Measurements from ENCODE around the gene OPHN1.

Gene OPHN1

DNA sequence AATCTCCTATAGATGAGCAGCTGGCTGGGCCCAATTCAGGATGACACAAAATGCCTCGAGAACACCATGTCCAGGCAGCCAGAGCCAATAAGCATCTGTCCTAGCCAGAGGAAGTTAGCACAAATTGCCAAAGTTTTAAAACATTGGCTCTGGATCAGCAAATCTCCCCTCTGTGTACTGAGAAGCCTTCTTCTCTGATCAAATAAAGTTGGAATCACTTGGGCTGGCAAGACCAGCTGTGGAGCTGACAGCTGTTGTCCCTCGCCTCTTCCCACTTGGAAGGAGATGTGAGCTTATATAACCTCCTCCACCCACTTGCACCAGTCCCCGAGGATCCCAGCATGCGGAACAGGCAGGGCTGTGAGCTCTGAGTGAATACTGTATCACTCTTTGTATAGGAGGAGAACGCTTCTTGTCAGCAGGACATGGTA lies 183.9 kb downstream of the OPHN1 start:
- no peak for DNase-seq (ENCODE audit: low read depth in 2 of 2)

GRCh38 chrX:68238568-68238967 lies 194.7 kb downstream of the OPHN1 start:
- DNase-seq (ENCODE audit: low read depth in 2 of 2): no peak

DNA sequence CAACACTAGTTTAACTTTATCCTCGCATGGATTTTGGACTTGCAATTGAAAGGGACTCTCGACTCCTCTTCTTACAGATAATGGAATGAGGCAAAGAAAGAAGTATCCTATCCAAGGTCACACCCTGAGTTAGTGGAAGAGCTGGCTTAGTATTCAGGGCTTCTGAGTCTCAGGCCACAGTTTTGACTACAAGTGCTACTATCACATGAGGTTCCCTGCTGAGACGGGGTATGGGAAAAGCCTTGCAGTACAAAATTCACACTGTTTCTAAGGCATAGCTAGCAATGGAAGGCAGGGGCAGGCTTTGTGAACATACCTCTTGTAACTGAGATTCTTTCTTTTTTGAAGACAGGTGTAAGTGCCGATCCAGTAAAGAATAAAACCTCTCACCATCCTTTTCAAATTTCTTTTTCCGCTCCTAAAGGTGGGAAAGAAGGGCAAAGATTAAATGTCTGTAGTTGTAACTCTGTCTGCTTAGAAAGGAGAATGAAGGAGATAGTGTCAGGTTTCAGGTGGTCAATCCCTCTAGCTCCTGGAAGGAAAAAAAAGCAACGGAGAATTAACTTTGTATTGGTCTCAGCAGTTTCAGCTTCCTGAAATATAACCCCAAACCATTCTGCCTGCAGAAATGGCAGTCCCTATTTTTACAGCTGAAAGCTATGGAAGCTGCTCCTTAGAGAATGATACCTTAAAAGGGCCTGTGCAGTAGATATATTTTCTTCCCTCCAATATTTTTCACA lies 199.0 kb downstream of the OPHN1 start:
- DNase-seq (ENCODE audit: low read depth in 2 of 2): no peak

DNA sequence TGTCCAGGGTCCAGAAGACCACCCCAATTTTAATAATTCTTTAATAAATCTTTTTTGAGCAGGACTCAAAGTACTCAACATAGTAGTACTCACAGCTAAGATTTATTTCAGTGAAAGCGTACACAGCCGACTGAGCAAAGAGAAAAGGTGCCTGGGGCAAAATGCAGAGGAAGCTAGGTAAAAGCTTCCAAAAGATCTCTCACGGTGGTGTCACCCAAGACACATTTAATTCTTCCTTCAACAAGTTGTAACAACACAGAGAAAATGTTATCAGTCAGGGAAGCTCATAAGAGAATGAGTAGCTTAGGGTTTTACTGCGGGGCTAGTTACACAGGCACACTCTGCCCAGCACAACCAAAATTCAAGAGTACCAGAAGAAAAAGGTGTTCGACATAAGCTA lies 201.1 kb downstream of the OPHN1 start:
- DNase-seq (ENCODE audit: low read depth in 2 of 2): no peak

DNA sequence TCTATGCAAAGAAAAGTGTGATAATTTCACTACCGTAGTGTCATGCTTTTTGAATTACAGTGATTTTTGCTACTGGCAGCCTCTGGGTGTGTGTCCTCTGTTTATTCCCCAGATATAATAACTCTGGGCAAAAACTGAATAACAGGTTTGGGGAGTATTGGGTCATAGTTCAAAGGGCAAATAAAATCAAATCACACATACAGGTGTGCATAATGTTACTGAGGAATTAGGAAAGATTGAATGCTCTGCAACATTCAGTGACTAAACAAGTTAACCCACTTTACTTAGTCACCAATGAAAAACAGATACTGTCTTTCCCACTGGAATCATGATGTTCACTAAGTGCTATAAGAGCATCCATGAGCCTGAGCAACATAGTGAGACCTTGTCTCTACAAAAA lies 224.3 kb downstream of the OPHN1 start:
- DNase-seq (ENCODE audit: low read depth in 2 of 2): no peak

GRCh38 chrX:68204521-68205038 lies 228.7 kb downstream of the OPHN1 start:
- DNase-seq (ENCODE audit: low read depth in 2 of 2): no peak

- no peak for DNase-seq (ENCODE audit: low read depth in 2 of 2)
These were observed 229.6 kb downstream of the OPHN1 start for GRCh38 chrX:68203646-68204045.

DNA sequence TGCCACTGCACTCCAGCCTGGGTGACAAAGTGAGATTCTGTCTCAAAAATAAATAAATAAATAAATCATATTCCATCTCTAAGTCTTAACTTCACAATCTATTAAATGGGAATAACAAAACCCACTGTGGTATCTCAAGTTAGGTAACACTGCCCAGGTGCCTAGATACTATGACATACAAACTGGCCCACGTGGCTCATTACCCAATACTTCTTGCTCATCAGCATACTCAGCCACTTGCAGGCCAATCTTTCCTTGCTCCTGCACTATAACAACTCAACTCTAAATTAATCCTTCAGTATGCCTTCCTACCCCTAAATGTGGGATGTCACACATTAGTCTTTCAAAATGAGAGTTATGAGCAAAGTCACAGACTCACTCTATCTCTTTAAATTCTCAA lies 230.1 kb downstream of the OPHN1 start:
- DNase-seq (ENCODE audit: low read depth in 2 of 2): no peak

DNA sequence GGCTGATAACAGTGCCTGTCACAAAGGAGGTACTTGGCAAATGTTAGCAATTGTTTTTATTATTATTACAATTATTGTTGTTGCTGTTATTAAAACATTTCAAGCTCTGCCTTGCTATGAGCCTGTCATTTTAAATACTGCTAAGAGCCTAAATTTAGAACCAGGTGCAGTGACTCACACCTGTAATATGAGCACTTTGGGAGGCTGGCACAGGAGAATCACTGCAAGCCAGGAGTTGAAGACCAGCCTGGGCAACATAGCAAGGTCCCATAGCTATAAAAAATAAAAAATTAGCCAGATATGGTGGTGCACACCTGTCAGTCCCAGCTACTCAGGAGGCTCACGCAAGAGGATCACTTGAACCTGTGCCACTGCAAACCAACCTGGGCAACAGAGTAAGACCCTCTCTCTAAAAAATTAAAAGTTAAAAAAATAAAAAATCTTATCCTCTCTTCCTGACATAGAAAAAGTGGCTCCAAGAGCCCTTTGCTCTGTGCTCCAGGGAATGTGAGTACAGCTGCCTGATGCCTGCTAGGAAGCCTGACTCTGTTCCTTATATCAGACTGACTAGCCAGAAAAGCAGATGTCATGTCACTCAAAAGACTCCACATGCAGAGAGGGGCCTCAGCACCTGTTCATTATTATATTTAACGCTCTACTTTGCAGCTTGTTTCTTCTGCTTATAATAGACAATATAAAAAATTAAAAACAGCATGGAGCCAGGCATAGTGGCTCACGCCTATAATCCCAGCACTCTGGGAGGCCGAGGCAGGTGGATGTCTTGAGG lies 234.0 kb downstream of the OPHN1 start:
- no peak for DNase-seq (ENCODE audit: low read depth in 2 of 2)

DNA sequence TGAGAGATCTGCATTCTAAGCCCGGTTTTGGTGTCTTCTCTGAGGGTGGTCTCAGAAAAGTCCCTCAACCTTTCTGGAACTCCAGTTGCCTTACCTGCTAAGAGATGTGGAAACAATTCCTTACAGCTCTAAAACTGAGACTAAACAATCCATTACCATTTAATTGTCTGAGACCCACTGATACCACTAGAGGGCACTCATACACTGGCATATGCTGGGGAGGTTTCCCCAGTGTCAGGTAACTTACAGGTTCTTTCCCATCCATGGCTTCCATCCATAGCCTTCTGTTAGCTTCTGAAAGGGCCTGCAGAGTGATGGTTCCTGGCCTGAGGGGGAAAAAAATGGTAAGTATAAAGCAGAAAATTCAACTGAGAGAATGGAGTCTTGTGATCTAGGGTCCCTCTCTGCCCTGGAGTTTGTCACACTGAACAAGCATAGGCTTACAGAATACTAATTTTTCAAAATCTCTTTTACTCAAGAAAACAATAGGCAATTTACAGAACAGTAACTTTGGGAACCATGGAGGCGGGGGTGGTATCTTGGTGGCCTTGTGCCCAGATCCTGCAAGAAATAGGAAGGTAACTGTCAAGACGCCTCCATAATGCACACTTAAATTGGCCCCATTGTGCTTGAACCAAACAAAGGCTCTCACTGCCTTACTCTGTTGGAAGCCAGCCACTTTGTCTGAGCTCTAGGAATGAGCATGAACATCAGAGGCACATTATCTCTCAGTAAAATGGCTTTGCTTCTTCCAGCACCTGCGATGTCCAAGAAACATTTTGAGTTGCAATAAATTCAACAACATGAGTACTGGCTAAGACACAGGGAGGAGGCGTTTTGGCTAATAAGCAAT lies 236.1 kb downstream of the OPHN1 start:
- no peak for DNase-seq (ENCODE audit: low read depth in 2 of 2)

GRCh38 chrX:68195561-68195960 lies 237.7 kb downstream of the OPHN1 start:
- DNase-seq (ENCODE audit: low read depth in 2 of 2): no peak

GRCh38 chrX:68193786-68194185 lies 239.5 kb downstream of the OPHN1 start:
- DNase-seq (ENCODE audit: low read depth in 2 of 2): no peak

DNA sequence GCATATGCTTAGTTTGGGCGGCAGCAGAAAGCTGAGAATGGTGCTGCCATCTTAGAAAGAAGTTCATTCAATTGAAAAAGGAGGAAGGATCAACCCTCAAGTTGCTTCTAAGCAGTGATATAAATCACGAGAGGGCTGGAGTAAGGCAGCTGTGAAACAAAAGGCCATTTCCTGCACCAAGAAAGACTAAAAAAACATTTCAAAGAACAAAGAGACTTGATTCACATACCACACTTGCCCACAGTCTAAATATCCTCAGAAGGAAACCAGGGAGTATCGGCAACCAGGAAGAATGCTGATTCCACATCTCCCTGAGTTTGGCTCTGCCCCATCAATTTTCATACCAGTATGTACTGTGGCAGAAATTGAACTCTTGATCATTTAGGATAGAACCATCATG lies 240.1 kb downstream of the OPHN1 start:
- no peak for DNase-seq (ENCODE audit: low read depth in 2 of 2)

DNA sequence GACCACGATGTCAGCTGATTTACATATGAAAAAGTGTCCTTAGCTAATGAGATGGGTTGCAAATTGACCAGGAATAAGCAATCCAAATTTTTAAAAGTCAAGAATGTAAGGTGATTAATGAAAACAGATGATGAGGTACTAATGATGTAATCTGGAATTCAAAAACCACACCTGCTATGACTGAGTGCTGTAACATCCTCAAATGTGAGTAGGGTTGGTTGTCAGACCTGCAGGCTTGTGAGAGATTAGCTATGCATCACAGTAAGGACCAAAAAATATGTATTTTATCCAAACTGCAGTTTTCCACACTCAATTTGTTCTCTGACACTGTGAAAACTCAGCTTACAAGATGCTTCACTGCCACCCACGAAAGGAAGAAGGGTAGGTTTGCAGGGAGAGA lies 242.5 kb downstream of the OPHN1 start:
- no peak for DNase-seq (ENCODE audit: low read depth in 2 of 2)

- no peak for DNase-seq (ENCODE audit: low read depth in 2 of 2)
These were observed 246.6 kb downstream of the OPHN1 start for GRCh38 chrX:68186552-68187262.

- DNase-seq (ENCODE audit: low read depth in 2 of 2): no peak
These were observed 248.1 kb downstream of the OPHN1 start for GRCh38 chrX:68185161-68185560.

DNA sequence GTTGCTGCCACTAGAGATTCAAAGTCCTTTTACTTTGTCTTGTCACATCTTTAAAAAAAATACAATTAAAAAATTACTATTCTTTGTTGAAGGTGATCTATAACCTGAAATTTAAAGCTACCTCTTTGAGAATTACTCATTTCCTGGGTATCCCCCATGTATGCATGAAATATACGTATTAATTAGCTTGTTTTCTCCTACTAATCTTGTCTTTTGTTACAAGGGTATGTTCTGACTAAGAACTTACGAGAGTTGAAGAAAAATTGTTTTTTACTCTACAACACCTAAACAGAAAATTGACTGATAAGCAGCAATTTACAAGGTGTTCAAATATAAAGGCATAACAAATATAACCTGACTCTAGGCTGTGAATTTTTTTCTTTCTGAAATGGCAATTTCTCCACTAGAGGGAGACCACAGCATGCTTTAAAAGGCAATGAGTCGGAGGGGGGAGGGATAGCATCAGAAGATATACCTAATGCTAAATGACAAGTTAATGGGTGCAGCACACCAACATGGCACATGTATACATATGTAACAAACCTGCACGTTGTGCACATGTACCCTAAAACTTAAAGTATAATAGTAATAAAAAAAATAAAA lies 249.6 kb downstream of the OPHN1 start:
- no peak for DNase-seq (ENCODE audit: low read depth in 2 of 2)

GRCh38 chrX:68180579-68180978 lies 252.7 kb downstream of the OPHN1 start:
- DNase-seq (ENCODE audit: low read depth in 2 of 2): no peak

GRCh38 chrX:68179355-68179754 lies 253.9 kb downstream of the OPHN1 start:
- DNase-seq (ENCODE audit: low read depth in 2 of 2): no peak

DNA sequence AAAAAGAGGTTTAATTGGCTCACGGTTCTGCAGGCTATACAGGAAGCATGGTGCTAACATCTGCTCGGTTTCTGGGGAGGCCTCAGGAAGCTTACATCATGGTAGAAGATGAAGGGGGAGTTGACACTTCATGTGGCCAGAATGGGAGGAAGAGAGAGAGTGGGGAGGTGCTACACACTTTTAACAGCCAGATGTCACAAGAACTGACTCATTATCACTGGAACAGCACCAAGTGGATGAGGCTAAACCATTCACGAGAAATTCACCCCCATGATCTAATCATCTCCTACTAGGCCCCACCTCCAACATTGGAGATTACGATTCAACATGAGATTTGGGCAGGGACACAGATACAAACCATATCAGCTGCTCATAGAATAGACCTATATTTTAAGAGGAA lies 255.8 kb downstream of the OPHN1 start:
- no peak for DNase-seq (ENCODE audit: low read depth in 2 of 2)

GRCh38 chrX:68175562-68175961 lies 257.7 kb downstream of the OPHN1 start:
- no peak for DNase-seq (ENCODE audit: low read depth in 2 of 2)

Measured in stimulated activated CD8-positive, alpha-beta memory T cell treated with anti-CD3 and anti-CD28 coated beads, Interleukin-7, amount 100 ng/mL, for 4 hours (primary cell).